Effector CD4-positive, alpha-beta T cell (primary cell): ENCODE measurements around the gene PRKCE.
"Not testable (repeated sequence)": the region's sequence is repeated elsewhere in the genome, so short reads cannot be mapped to it uniquely, and the experiment has no call there.

Source experiments
- DNase-seq: peaks from one replicate; pipeline ENCODE4 v3.0.0-alpha.2; 2020

PRKCE gene

DNA sequence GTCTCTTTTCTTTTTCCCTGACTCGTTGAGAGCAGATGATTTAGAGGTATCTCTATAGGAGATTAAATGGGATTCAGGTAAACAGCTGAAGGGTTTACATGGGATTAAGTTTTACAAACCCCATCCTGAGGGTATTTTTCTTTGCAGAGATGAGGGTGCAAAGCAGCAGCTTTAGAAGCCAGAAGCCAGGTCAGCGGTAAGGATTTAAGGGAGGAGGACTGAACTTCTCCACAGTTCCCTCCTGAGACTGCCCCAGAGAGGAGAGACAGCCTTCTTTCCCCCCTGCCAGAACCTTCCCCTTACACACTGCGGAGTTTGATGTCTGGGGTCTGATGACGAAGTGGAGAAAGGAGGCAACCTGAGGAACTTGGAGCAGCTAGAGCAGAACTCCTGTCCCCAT is 220.1 kb downstream of the PRKCE start:
- DNase-seq = no peak

DNA sequence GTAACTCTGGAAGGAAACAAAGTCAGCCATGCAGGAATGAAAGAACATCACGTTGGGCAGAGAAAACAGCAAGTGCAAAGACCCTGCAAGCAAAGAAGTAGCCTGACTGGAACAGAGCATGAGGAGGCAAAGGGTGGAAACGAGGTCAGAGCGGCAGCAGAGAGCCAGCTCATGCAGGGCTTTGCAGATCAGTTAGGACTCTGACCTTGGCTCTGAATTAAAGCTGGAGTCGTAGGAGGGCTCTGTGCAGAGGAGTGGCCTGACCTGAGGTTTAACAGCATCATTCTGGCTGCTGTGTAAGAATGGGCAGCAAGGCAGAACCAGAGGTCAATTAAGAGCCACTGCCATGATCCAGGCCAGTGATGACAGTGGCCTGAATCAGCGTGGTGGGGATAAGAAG is 220.7 kb downstream of the PRKCE start:
- DNase-seq = no peak

DNA sequence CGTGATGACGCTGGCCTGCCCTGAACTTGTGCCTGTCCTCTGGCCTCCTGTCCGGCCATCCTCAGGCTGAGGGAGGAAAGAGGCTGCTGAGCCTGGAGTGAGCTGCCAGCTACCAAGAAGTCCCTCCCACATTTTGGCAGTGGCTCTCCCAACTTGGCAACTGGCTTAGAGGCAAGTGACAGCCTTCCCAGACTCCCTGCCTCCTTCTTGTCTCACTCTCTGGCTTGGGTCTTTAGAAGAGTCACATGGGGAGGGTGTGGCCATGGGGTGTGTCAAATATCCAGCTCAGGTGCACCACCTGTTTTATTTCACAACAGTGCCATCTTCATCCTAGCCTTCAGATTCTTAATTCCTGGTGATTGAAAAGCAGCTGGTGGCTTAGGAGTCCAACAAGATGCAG is 222.9 kb downstream of the PRKCE start:
- DNase-seq = no peak

DNA sequence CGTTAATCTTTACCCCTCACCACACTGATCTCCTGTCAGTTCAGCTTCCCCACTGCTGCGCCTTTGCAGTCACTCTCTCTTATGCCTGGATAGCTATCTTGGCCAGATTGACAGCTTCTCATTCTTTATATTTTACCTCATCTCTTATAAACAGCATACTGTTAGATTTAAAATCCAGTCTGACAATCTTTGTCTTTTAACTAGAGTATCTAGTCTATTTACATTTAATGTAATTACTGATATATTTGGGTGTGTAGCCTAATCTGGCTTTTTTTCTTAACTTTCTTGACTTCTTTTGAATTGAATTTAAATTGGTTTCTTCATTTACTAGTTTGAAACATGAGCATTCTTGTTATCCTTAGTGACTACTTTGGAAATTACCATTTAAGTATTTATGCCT is 225.1 kb downstream of the PRKCE start:
- DNase-seq = no peak

DNA sequence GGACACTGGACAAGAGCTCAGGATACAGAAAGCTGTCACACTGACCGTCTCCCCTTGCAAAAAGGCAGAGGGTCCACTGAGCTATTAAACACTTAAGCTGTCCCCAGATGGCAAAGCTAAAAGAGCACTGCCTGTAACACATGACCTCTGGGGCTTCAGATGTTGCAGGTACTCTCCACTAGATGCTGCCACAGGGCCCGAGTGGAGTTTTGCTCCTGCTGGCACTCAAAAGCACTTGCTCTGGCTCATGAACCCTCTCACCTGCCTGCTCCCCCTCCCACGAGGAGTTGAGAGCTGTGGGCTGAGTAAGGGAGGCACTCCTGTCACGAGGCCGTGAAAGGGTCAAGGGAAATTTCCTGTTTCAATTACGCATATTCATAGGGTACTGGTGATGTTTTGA is 227.9 kb downstream of the PRKCE start:
- no peak for DNase-seq

DNA sequence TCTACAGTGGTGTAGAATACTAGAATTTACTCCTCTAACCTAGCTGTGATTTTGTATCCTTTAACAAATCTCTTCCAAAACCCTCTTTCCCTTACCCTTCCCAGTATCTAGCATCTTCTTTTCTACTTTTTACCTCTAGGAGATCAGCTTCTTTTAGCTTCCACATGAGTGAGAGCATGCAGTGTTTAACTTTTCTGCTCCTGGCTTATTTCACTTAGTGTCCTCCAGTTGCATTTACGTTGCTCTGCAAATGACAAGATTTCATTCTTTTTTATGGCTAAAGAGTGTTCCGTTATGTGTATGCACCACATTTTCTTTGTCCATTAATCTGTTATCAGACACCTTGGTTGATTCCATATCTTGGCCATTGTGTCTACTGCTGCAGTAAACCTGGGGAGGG is 228.5 kb downstream of the PRKCE start:
- DNase-seq = no peak

DNA sequence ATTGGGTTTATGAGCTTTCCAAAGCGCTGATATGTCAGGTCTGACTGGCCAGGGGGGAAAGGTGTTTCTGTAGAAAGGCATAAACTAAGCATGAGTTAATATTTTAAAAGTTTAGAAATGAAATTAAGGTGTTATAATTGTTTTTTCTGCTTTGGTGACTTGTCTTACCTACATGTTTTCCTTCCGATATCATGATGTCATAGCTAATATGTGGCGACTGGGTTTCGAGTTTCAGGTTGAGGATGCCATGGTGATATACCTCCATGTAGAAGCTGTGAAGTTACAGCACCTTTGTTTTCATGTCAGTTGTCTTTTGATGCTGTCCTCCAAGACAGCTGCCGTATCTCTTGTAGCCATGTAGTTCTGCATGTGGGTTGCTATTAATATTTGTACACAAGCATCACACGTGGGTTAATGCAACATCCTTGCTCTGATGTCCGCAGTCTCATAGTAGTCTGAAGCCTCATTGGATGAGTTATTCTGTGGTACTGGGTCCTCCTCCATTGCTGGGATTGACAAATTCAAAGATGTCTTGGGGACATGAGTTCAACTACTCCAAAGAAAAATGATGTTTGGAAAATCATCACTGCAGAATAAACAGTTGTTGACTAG is 230.6 kb downstream of the PRKCE start:
- no peak for DNase-seq

DNA sequence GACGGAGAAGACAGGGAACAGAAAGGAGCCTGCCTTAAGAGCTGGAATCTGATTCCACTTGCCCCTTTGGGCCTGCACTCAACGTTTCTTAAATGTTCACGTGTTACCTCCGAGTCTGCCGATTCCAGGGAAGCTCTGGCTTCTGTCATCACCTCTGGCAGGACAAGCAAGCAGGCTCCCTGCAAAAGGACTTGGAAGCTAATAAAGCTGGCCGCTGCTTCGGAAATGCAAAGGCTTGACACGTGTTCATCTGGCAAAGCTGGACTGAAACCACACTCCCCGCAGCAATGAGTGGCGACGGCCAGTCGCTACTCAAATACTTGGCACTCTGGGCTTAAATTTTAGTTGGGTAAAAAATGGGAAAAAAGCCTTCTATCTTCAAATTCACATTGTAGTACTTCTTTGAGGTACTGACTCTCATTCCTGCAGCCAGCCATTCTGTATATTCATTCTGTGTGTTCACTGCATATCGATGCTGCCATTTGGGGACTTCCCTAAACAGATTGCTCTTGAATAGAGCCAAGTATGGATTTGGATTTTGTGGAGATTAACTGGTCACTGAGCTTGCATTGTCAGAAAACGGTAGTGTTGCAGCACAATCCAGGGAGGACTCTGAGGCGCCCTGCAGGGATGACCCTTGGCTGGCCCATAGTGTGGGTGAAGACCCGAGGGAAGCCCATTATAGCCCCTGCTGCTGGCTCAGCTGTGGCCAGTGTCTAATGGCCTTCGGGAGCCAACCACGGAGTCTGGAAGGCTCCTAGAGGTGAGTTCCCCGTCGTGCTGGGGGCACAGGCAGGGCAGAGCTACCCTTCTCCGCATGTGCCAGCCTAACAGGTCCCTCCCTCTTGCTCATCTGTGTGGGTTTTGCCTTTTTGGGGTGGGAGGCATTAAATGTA is 231.5 kb downstream of the PRKCE start:
- no peak for DNase-seq

DNA sequence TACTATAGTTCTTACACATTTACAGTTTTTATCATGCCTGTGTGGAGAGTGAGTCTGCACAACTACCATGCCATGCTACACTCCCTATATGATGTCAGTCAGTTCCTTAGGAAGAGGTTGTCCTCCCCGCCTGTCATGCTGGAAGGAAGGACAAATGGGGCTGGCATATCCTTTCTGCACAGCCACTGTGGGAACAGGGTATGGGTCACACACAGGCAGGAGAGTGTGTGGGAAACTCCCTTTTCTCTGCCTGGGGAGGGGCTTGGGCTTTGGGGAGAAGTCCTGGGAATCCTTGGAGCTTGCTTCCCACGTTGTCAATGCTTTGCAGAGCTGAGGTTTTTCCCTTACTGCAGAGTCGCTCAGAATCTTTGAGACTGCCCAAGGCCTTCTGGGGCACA is 232.1 kb downstream of the PRKCE start:
- no peak for DNase-seq

DNA sequence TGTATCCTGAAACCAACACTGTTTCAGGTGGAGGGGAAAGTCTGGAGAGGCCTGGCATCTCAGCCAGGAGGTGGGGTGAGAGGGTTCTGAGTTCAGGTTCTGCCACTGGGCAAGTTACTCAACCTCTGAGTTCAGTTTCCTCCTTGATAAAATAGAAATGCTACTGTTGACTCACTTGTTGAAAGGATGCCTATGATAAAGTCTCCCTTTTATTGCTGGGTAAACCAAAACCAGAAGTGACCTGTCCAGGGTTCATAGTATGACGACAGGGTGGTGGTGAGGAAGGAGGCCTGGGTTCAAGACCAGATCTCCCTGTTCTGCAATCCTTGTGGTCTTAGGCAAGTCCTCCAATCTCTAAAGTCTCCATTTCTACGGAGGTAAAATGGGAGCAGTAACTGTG is 232.7 kb downstream of the PRKCE start:
- no peak for DNase-seq

DNA sequence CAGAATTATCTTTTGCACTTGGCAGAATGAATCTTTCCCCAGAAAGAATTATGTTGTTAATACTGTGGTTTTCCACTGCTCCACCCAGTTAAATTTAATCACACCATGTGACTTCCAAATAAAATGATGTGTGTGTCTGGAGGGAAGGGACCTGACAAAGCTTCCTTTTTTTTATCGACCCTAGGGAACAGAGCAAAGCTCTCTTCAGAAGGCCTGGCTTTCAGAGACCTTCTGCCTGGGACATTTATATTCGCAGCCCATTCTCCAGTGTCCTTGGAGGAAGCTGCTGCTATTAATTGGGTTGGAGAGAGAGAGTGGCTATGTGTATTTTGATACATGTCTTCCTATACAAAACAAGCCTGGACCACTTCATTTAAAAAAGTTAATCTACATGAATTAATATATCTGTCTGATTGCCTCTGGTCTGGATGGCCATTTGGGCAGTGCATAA is 233.7 kb downstream of the PRKCE start:
- no peak for DNase-seq

DNA sequence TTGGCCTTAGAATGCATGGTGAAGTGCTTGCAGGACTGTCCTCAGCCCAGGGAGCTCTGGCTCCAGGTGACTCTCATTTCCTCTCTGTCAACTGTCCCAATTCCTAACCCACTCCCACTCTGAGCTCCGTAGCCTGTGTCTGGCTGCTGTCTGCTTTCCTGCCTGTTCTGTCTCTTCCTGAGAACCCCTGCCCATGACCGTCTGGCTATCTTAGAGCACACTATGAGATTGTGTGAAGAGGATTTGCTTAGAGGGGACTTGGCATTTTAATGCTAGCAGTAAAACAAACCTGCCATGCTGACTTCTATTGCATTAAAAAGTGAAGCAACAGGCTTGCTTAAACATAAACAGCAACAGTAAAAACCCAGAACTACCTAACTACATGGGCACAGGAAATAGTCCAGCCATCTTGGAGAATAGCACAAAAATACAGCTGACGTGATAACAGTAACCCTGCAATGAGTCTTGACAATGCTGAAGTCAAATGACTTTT is 234.7 kb downstream of the PRKCE start:
- DNase-seq = no peak

DNA sequence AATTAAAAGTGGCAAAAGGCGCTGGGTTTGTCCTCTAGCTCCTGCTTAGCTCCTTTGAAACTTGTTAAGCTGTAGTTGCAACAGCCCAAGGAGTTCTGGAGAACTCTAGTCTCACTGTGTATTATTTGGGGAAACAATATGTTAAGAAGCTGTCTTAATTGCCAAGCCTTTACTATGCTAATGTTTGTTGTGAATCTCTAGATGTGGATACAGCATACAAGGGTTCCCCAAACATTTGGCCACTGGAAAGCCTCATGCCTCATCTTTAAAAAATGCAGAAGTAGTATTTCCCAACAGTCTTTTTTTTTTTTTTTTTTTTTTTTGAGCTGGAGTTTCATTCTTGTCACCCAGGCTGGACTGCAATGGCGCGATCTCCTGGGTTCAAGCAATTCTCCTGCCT is 236.7 kb downstream of the PRKCE start:
- no peak for DNase-seq

DNA sequence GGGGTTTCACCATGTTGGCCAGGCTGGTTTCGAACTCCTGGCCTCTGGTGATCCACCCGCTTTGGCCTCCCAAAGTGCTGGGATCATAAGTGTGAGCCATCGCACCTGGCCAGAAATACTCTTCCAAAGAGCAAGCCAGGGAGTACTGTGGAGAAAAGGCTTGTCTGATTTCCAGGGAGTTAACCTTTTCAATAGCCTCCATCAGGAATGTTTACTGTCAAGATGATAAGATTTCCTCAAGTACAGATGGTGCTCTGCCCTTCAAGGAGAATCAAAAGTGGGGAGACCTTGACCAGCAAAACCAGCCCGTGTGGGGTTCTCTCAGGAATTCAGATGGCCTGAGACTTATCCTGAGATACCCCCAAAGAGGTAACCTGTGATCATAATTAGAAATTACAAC is 237.2 kb downstream of the PRKCE start:
- DNase-seq = no peak

DNA sequence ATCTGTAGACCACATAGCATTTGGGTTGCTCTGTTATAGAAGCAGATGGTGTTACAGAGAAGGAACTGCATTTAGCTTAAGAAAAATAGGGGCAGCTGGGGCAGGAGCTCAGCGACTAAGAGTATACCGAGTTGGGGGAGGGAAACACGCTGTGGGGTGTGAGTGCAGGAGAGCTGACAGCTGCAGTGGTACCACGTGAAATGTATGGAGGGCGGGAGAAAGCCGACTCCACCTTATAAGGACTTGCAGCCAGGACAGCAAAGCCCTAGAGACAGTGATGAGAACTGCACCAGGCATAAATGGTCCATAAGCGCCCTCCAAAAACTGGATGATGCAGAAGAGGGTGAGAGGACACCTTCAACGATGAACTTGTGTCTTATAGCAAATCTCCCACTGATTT is 237.6 kb downstream of the PRKCE start:
- DNase-seq = no peak

DNA sequence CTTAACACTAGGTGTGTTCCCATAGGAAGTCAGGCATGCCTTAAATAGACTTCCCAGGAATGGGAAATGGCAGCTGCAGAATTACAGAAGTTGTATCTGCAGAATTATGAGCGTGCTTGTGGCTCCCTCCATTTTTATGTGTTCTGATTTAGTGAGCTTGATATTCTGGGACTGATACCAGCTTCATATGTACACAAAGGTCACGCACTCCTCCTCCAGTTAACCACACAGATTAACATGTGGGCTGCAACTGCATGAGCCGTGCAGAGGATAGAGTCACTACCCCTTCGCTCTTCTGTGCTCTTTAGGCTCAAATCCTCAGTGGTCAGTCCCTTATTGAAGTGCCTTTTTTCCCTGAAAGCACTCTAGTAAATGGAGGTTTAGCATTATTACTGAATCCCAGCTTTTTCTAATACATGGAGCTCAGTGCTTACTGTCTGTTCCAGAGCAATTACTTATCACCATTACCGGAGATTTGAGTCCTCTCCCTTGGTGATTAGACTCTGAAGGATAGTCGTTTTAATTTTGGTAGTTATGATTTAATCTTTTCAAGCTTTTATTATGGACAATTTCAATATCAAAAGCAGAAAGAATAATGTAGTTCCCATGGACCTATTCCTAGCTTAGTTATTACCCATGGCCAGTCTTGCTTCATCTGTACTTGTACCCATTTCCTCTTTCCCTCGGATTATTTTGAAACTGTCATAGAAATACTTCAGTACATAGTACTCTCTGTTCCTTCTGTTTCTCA is 238.3 kb downstream of the PRKCE start:
- DNase-seq = no peak

DNA sequence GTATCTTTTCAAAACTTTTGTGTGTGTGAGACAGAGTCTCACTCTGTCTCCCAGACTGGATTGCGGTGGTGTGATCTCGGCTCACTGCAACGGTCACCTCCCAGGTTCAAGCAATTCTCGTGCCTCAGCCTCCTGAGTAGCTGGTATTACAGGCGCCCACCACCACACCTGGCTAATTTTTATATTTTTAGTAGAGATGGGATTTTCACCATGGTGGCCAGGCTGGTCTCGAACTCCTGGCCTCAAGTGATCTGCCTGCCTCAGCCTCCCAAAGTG is 238.8 kb downstream of the PRKCE start:
- DNase-seq = not testable (repeated sequence)

DNA sequence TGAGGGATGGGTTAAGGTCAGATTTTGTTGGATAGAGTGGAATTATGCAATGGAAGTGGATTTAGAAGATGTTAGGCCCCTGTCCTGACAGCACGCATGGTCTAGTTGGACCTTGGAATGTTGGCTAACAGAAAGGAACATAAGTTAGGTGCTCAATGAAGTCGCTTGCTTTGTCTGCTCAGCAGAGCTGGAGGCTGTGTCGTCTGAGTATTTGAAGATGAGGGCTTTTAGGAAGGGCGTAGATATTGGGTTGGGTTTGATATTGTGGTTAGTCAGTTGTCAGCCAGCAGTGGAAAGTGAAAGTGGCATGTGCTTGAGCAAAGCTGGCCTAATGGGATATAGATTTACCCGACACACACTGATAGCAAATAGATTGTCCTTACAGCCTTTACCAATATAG is 239.3 kb downstream of the PRKCE start:
- DNase-seq = no peak

DNA sequence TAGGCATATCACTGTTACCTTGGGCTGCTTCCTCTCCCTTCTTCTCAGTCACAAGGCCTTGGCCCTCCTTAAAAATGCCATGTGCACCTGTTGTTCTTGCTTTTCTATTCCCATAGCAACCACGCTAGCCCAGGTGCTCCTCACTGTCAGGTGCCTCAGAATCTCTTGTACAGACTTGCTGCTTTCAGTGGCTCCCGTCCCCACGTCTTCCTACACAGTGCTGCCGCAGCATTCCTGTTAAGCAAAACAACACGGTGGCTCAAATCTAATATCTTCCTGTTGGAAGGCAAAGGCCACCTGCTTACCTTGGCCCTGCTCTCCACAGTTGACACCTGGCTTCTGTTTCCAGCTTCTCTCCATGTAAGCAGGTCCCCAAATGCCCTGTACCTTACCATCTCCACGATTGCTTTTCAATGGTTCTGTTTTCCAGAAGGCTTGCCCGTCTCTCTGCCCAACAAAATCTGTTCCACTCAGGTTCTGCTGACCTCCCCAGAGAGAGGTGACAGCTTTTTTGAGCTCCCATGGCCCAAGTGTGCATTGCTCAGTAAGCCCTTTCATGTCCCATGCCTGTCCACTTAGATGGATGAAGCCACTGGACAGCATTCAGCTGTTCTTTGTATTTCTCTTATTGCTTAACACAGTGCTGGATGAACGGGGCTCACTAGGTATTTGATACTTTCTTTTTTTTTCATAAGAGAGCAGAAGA is 240.4 kb downstream of the PRKCE start:
- DNase-seq = no peak

DNA sequence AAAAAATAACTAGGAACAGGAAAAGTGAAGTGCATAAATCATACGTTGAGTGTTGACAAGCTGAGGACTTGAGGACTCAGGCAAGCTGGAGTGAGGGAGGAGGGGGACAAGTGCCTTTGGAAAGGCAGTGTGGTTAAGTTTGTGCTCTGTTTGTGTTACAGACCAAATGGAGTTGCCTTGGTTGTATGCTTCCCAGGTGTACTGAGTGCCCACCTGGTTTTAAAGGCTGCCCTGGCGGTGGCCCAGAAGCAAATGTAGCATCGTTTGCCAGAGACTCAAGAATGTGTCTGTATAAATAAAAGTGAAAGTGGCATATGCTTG is 240.9 kb downstream of the PRKCE start:
- no peak for DNase-seq

DNA sequence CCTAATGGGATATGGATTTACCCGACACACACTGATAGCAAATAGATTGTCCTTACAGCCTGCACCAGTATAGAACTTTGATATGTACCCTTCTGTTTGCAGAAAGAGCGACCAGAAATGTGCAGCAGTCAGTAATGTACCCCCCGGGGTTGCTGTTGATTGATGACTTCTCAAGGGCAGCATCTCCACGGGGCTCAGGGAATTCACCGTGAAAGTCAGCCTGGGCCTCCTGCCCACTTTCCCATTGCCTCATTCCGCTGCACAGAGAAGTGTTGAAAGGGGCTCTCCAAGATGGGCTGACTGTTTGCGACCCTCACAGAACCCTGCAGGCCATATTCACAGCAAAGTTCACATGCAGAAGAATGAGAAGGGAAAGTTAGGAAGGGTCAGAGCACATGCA is 241.3 kb downstream of the PRKCE start:
- no peak for DNase-seq

DNA sequence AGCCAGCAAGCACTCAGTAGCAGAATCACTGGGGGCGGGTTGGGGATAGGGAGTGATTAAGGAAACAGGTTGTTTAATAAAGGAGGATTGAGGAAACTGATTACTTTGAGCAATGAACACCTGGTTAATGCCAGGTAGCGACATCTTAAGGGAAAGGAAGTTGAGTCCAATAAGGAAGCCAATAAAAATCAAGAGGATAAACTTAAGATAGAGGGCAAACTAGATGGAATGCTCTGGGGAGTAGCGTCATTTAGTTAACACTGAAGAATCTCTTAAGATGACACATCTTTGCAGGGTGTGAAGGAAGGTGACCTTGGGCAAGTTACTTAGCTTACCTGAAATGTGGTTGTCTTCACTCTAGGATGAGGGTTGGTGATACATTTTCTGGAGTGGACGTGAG is 242.7 kb downstream of the PRKCE start:
- DNase-seq = no peak

DNA sequence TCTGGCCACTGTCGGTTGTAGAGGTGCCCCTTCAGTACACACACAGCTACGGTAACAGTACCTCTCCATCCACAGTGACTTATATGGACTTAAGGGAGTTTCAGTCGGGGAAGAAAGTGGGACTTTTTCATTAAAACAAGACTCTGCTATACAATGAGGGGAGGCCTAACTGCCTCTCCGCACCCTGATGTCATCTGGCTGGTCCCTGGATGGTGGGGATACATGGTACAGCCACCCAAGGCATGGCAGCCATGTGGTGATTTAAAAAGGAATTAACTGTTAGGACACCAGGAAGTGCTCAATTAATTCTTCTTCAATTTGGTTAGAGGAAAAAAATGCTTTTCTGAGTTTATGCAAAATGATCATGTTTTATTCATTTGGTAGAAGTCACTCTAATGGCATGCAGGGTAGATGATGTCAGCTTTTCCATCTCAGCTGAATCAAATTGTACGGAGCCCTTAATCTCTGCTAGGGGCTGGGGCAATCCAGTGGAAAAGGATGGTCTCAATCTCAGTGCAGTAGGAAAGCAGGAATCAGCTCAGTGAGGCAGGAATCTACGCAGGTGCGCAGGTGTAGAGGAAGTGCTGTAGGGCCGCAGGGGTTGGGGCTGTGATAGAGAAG is 243.9 kb downstream of the PRKCE start:
- no peak for DNase-seq
